NK-92 treated with Interleukin-12 subunit alpha and Interleukin-12 subunit beta, amount 100 ng/mL, for 24 hours (cell line): ENCODE measurements around the gene PATL1.
A peak's percentile ranks its signal among the peaks of the same experiment; 100 is the strongest.
"Not testable (repeated sequence)": the region's sequence is repeated elsewhere in the genome, so short reads cannot be mapped to it uniquely, and the experiment has no call there.

Experiments
- DNase-seq: peaks from one replicate; lab custom pipeline; 2025; lab: John Stamatoyannopoulos, UW

Gene PATL1, protein sequence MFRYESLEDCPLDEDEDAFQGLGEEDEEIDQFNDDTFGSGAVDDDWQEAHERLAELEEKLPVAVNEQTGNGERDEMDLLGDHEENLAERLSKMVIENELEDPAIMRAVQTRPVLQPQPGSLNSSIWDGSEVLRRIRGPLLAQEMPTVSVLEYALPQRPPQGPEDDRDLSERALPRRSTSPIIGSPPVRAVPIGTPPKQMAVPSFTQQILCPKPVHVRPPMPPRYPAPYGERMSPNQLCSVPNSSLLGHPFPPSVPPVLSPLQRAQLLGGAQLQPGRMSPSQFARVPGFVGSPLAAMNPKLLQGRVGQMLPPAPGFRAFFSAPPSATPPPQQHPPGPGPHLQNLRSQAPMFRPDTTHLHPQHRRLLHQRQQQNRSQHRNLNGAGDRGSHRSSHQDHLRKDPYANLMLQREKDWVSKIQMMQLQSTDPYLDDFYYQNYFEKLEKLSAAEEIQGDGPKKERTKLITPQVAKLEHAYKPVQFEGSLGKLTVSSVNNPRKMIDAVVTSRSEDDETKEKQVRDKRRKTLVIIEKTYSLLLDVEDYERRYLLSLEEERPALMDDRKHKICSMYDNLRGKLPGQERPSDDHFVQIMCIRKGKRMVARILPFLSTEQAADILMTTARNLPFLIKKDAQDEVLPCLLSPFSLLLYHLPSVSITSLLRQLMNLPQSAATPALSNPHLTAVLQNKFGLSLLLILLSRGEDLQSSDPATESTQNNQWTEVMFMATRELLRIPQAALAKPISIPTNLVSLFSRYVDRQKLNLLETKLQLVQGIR

DNA sequence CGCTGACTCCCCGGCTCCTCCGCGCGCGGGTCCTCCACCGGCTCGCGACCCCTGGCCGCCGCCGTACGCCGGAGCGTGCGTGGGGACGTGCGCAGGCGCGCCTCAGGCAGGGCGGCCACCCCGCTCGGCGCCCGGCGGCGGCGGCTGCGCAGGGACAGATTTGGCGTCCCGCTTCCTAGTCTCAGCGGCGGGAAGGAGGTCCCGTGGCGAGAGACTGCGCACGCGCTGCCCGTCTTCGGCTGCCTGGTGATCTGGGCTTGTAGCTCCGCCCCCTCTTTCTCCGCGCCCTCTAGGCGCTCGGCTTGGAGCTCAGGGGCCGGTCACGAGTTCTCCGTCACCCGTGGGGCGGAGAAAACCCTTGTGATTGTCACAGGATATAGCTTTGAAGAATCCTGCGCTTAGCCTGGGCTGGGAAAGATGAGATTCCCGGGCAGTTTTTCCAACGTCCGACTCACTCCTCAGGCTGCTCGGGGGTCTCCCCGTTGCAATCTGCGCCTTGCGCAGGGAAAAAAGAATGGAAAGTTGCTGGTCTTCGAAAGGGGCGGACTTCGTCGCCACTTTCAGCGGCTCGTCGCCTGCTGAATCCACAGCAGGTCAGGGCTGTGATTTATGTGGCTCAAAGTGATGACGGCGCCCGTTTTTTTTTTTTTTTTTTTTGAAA lies at the start of gene PATL1:
PATL1 (minus strand) TSS at position 88 of the 661 bp plus-strand sequence. CDS start 142 bp downstream, outside the sequence.
- peak; percentile 98 for DNase-seq

DNA sequence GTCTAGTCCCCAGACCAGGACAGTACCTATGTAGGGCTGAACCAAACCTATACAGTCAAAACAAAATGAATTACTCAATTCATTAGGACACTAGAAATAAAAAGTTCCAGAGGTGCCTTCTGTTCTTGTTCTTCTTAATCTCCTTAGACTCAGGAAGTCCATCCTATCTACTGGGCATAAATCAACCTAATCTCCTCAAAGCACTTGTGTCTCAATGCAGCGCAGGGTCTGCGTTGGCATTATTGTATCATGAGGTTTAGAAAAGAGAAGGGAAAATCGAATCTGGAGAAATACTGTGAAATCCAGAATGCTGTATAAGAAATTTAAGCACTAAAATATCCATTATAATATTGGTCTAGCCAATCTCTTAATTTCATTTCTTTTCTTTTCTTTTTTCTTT lies 47.2 kb upstream of the PATL1 start:
- no peak for DNase-seq

DNA sequence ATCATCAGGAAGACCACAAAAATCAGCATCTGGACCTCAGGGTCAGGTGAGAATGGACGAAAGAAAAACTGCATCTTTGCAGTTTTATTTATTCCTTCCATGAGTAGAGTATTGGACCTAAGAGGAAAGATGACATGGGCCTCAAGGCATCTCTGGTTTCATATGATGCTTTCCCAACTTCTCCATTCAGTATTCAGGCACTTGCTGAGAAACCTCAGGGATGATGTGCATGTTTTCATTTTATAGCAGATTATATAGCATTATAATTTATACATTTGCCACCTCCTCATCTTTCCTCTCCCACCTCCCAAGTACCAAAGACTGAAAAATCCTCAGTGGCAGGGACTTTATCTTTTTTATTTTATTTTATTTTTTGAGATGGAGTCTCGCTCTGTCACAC lies 44.9 kb upstream of the PATL1 start, which contains the start of gene OR10V1:
OR10V1 (minus strand) TSS at position 101 of the 400 bp plus-strand sequence; CDS start at position 101, 0 bp downstream.
- DNase-seq: no peak

DNA sequence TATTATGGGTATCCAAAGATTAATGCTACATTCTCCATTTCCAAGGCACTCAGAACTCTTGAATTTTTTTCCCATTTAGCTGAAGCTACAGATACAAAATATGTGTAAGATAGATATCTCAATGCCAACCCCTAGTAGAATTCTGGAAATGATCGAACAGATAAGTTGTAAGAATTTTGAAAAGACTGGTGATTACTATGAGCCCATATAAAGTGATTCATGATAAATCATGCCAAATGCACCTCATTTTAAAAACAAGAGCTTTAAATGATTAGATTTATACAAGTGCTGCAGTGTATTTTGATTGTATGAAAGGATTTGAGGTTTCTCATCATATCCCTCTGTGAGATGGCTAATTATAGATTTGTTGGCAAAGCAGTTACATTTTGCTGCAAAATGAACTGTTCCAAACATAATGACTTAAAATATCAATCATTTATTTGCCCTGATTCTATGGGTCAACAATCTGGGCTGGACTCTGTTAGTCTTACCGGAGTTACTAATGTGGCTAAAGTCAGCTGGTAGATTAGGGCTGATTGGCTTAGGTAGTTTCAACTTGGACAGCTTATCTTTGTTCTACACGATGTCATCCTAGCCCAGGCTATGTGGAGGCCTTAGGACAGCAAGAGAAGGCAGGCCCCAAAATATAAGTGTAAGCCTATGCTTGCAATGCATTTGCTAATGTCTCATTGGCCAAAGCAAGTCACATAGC lies 41.5 kb upstream of the PATL1 start:
- no peak for DNase-seq

DNA sequence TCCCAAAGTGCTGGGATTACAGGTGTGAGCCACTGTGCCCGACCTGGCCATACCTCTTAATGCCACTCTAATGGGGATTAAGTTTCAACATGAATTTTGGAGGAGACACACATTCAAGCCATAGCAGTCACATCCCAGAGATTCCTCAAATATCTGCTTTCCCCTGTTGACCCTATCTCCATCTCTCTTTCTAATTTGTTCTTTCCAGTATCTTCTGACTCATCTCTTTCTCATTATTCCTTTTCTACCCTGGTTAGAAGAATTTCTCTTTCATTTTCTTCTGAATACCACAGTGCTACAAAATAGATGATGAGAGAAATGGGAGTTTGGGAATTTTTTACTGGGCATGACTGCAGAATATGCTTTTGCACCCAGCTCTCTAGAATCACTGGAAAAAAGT lies 39.7 kb upstream of the PATL1 start:
- no peak for DNase-seq

DNA sequence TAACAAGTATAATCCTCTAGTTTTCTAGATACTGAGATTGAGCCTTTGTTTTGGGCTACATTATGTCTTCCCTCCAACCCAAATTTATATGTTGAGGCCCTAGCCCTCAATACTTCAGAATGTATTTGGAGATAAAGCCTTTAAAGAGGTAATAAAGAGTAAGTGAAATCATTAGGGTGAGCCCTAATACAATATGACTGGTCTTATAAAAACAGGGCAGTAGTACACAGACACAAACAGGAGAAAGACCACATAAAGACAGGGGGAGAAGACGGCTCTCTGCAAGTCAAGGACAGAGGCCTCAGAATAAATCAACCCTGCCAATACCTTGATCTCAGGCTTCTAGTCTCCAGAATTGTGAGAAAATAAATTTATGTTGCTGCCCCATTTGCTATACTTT lies 38.5 kb upstream of the PATL1 start:
- DNase-seq: no peak

DNA sequence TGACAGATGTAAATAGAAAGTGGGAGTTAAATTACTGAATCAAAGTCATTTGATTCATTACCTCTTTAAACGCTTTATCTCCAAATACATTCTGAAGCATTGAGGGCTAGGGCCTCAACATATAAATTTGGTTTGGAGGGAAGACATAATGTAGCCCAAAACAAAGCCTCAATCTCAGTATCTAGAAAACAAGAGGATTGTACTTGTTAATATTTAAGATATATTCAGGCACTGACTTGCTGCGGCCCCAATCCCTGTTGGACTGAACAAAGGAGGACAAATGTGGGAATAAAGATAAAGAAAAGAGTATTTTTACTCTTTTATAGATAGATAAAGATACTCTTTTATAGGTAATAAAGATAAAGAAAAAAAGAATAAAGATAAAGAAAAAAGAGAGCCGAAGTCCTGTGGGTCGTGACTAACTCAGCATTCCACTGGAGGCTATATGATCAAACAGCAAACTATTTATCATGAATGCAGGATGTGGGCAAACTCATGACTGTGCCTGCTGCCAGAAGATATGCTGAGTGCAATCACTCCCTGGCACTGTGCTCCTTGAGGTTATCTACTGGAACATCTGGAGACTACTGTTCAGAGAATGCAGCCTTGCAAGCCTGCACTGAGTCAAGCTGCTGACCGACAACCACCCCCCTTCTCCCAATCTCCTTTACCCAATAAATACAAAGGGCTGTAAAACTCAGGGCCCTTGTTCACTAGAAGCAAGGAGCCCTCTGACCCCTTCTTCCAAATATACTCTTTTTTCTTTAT lies 37.9 kb upstream of the PATL1 start:
- DNase-seq: no peak

DNA sequence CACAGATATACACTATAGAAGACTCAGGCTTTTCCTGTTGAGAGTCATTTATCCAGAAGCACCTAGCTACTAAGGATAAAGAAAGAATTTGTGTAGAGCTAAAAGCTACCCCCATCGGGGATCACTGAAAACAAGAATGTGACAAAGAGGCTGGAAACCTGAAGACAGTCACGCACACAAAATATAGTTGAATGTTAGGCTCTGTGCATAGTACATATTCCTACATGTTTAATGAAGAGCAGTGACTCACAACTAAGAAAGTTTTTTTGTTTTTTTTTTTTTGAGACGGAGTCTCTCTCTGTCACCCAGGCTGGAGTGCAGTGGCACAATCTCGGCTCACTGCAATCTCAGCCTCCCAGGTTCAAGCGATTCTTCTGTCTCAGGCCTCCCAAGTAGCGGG lies 36.5 kb upstream of the PATL1 start:
- DNase-seq: no peak

DNA sequence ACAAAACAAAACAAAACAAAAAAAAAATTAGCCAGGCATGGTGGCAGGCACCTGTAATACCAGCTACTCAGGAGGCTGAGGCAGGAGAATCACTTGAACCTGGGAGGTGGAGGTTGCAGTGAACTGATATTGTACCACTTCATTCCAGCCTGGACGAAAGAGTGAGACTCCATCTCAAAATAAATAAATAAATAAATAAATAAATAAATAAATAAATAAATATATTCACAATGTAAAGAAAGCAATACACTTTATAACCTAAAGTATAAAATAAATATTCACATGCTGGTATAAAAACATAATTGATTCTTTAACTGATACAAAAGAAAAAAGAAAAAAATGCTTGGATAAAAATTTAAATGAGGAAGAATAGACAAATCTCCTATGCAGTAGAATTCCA lies 34.7 kb upstream of the PATL1 start:
- not testable (repeated sequence) for DNase-seq

DNA sequence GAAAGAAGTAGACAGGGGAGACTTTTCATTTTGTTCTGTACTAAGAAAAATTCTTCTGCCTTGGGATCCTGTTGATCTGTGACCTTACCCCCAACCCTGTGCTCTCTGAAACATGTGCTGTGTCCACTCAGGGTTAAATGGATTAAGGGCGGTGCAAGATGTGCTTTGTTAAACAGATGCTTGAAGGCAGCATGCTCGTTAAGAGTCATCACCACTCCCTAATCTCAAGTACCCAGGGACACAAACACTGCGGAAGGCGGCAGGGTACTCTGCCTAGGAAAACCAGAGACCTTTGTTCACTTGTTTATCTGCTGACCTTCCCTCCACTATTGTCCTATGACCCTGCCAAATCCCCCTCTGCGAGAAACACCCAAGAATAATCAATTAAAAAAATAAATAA lies 31.3 kb upstream of the PATL1 start:
- not testable (repeated sequence) for DNase-seq

DNA sequence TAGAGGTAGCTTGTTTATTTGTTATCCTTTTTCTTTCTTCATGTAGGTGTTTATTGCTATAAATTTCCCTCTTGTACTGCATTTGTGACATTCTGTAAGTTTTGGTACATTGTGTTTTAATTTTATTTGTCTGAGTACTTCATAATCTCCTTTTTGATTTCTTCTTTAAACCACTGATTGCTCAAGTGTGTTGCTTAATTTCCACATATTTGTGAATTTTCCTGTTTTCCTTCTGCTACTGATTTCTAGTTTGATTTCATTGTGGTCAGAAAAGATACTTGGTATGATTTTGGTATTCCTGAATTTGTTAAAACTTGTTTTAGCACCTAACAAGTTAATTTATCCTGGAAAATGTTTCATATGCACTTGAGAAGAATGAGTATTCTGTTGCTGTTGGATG lies 29.7 kb upstream of the PATL1 start:
- no peak for DNase-seq

DNA sequence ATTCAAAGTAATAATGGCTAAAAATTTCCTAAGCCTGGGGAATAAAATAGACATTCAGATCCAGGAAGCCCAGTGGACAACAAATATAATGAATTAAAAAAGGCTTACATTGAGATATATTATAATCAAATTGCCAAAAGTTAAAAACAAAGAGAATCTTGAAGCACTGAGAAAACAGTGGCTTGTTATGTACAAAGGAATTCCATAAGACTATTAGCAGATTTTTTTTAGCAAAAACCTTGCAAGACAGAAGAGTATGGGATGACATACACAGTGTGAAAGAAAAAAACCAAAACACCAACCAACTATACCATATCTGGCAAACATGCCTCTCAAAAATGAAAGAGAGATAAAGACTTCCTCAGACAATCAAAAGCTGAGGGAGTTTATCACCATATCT lies 24.1 kb upstream of the PATL1 start:
- DNase-seq: no peak

DNA sequence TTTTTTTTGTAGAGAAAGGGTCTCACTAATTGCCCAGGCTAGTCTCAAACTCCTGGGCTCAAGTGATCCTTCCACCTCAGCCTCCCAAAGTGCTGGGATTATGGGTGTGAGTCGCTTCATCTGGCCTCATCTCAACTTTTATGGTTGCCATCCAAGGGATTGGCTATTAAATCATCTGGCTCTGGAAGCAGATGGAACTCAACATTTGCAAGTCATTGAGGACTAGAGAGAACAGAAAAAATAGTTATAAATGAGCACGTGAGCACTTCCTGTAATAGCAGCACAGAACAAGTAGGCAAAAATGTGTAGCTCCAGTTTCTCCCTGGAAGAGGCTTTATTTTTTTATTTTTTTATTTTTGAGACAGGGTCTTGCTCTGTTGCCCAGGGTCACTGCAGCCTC lies 22.3 kb upstream of the PATL1 start:
- no peak for DNase-seq

DNA sequence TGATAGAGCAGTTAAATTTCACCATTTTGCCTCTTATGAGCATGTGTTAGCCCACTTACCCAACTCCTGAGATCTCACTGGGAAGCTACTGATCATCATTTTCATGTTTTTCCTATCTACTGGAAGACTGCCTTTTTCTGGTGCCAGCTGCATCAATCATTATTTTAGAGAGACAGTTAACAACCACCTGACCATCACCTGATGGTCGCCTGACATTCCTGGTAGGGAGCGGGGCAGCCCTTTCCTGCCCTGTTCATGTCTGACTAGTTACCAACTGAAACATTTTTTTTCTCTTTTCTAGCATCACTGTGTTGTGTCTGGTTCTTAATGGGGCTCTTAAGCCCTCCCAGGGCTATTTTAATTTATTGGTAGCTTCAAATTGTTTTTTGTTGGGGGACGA lies 20.2 kb upstream of the PATL1 start:
- DNase-seq: no peak

DNA sequence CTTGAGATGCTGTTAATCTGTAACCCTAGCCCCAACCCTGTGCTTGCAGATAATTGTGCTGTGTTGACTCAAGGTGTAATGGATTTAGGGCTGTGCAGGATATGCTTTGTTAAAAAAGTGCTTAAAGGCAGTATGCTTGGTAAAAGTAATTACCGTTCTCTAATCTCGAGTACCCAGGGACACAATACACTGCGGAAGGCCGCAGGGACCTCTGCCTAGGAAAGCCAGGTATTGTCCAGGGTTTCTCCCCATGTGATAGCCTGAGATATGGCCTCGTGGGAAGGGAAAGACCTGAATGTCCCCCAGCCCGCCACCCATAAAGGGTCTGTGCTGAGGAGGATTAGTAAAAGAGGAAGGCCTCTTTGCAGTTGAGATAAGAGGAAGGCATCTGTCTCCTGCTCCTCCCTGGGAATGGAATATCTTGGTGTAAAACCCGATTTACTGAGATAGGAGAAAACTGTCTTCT lies 12.5 kb upstream of the PATL1 start:
- not testable (repeated sequence) for DNase-seq

DNA sequence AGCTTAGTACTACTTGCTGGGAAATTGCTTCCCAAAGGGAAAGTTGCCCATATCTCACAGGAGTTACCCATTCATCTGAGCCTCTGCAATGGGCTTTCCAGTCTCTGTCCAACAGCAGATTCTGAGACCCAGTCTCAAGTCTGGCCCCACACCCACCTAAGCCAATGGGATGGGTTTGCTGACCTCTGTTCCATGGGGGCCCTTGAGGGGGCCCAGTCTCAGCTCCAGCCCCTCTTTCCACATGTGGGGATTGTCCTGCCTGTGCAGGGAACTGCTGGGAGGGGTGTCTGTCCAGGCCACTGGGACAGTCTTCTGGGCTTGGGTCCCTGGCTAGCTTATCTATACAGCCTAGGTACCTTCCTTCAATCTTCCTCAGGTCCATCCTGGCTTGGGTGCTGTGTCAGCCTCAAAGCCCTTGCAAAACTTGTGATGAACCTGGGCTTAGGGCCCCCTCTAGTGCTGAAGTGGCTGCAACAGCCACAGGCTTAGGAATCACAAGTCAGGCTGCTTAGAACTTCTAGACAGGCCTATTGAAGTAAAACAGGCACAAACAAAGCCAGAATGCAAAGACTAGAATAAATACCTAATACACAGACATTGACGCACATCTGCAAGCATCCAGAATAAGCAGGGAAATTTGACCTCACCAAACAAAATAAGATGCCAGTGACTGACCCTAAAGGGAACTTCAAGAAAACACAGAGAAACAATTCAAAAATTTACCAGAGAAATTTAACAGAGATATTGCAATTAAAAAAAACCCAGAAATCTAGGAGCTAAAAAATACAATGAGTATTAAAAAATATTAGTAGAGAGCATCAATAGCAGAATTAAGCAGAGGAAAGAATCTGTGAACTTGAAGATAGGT lies 11.7 kb upstream of the PATL1 start:
- DNase-seq: peak; percentile 16

DNA sequence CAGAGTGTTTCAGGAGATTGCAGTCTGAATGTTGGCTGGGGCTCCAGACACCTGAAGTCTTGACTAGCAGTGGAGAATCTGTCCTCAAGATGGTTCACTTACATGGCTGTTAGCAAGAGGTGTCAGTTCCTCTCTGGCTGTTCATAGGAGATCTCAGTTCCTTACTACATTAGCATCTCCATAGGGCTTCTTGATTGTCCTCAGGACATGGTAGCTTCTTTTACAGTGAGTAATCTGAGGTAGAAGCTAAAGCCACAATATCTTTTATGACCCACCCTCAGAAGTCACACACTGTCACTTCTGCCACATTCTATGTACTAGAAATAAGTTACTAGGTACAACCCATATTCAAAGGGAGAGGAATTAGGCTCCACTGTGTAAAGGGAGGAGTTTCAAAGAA lies 10.5 kb upstream of the PATL1 start:
- no peak for DNase-seq

DNA sequence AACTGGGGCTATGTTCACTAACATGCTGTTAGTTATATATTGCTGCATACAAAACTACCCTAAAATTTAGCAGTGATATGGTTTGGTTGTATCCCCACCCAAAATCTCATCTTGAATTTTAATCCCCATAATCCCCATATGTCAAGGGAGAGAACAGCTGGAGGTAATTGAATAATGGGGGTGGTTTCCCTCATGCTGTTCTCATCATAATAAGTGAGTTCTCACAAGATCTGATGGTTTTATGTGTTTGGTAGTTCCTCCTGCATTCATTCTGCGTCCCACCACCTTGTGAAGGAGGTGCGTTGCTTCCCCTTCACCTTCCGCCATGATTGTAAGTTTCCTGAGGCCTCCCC lies 10.0 kb upstream of the PATL1 start:
- DNase-seq: no peak

DNA sequence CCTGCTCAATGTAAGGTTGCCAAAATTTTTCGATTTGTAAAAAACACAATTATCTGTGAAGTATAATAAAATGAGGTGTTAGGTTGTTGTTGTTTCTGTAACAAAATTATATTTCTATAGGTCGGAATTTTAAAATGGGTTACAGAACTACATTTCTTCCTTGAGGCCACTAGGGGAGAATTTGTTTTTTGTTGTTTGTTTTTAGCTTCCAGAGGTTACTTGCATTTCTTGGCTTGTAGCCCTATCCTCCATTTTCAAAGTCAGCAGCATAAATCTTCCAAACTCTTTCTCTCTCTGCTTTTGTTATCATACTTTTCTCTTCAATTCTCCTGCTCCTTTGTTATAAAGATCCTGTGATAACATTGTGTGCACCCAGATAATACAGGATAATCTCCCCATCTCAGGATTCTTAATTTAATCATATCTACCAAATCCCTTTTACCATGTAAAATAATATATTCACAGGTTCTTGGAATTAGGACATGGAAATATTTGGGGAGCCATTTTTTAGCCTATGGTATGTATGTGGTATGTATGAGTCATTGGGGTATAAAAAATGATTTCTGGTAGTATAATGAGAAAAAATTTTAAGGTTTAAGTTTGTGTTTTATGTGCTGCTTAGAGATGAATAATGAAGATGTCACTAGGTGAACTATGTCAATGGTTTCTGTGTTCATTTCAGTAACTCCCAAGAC lies 9.4 kb upstream of the PATL1 start:
- DNase-seq: no peak

DNA sequence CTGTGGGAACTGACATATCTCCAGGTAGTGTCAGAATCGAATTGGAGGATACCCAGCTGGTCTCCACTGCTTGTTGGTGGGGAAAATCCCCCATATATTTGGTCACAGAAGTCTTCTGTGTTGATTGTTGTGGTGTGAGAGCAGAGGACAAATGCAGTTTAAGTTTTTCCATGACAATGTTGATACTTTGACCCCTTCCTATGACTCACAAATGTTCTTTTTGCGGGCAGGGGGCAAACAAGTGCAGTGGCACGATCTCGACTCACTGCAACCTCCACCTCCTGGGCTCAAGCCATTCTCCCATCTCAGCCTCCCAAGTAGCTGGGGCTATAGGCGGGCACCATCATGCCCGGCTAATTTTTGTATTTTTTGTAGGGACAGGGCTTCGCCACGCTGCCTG lies 7.4 kb upstream of the PATL1 start:
- DNase-seq: no peak
